GM12875 (cell line): ENCODE measurements around the gene FYN.

Source experiments
- H3K4me3 ChIP-seq: one replicate; pipeline ENCODE4 v1.5.1; 2011; ENCODE audit warnings: low read depth, low read length, control low read depth
- TF ChIP-seq, protein P1 (sequence below): IDR thresholded peaks from 2 replicates; pipeline ENCODE4 v1.5.1; 2011; ENCODE audit warnings: low read depth, mild to moderate bottlenecking, control low read depth, inconsistent platforms, low read length, moderate library complexity, borderline replicate concordance; ENCODE audit not compliant: insufficient read depth

FYN gene

DNA sequence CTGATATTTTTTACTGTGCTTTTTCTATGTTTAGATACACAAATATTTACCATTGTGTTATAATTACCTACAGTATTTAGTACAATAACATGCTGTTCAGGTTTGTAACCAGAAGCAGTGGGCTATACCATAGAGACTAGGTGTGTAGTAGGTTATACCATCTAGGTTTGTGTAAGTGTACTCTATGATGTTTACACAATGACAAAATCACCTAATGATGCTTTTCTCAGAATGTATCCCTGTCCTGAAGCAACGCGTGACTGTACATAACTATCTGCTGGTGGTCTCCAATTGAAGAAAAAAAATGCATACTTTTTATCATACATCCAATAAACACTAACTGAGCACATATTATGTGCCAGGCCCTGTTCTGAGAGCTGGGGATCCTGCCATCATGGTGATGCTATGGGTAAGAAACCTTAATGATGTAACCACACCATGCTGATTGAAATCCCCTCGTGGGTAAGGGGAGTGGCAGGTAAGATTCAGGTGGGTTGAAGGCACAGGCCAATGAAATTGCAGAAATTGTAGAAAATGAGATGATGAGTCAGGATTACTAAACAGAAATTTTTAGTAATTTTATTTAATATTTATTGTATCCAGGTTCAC lies 76.8 kb downstream of the FYN start:
- TF ChIP-seq, protein P1, sequence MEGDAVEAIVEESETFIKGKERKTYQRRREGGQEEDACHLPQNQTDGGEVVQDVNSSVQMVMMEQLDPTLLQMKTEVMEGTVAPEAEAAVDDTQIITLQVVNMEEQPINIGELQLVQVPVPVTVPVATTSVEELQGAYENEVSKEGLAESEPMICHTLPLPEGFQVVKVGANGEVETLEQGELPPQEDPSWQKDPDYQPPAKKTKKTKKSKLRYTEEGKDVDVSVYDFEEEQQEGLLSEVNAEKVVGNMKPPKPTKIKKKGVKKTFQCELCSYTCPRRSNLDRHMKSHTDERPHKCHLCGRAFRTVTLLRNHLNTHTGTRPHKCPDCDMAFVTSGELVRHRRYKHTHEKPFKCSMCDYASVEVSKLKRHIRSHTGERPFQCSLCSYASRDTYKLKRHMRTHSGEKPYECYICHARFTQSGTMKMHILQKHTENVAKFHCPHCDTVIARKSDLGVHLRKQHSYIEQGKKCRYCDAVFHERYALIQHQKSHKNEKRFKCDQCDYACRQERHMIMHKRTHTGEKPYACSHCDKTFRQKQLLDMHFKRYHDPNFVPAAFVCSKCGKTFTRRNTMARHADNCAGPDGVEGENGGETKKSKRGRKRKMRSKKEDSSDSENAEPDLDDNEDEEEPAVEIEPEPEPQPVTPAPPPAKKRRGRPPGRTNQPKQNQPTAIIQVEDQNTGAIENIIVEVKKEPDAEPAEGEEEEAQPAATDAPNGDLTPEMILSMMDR, result no peak
- H3K4me3 ChIP-seq, result no peak overlapping the region

DNA sequence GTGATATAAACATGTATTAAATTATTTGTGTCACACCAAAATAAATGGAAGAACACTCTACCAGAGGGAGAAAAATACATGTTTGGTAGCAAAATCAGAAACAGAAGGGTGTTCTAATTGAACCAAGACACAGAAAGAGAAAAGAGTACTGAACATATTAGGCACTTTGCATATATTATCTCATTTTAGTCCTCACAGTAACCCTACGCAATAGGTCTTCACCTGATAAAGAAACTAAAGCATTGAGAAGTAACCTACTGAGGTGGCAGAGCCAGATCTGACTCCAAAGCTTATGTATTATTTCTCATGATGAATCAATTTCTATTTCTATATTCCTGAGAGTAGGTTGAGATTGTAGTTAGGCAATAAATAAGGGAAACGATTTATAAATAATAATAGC lies 77.7 kb downstream of the FYN start:
- H3K4me3 ChIP-seq, result no peak overlapping the region
- TF ChIP-seq, protein P1, result no peak

DNA sequence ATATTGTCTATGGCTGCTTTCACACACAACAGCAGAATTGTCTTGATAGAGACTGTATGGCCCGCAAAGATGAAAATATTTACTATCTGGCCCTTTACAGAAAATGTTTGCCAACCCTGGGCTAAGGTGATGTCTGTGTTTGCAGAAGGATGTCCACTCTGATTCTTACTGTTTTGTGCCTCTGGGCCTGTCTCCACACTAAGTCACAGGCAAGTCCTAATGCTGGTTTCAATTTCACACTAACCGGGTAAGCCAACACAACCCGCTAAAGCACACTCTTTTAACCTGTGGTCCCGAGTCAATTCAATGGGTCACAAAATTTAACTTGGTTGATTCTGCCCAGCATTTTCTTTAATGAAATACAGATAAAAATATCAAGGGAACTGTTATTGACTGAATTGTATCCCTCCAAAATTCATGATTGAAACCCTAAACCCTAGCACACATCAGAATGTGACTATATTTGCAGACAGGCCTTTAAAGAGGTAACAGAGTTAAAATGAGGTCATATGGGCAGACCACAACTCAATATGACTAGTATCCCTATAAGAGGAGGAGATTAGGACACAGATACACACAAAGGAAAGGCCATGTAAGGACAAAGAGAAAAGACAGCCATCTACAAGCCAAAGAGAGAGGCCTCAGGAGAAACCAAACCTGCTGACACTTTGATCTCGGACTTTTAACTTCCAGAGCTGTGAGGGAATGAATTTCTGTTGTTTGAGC lies 78.4 kb downstream of the FYN start:
- TF ChIP-seq, protein P1, result no peak
- no peak overlapping the region for H3K4me3 ChIP-seq

DNA sequence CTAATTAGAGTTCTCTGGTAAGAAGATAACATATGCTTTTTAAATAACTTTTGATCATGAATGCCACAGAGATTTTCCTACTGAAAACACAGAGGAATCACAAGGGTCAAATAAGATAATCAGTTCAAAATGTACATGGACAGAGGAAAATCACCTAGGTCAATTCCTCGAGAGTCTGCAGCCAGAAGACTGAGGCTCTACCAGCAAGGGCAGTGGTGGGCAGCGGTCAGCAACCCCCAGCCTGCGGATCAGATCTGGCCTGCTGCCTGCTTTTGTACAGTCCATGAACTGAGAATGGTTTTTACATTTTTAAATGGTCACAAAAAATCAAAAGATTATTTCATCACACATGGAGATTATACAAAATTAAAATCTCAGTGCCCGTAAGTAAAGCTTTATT lies 79.0 kb downstream of the FYN start:
- TF ChIP-seq, protein P1, result no peak
- no peak overlapping the region for H3K4me3 ChIP-seq

DNA sequence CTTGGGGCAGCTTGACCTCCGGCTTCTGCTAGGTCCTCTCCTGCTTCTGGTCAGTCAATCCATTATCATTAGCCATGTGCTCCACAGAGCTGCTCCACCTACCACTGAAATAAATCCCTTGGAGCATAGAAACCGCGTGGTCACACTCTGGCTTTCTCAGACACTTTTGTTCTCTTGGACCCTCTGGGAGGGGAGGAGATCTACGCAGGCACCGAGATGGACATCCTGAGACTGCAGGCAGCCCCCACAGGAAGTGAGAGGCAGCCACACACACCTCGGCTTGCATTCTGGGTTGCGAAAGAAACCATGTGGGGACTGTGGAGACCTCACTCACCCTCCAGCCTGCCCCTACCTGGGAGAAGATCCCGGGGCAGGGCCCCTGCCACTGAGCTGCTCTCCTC lies 79.5 kb downstream of the FYN start:
- TF ChIP-seq, protein P1, result no peak

DNA sequence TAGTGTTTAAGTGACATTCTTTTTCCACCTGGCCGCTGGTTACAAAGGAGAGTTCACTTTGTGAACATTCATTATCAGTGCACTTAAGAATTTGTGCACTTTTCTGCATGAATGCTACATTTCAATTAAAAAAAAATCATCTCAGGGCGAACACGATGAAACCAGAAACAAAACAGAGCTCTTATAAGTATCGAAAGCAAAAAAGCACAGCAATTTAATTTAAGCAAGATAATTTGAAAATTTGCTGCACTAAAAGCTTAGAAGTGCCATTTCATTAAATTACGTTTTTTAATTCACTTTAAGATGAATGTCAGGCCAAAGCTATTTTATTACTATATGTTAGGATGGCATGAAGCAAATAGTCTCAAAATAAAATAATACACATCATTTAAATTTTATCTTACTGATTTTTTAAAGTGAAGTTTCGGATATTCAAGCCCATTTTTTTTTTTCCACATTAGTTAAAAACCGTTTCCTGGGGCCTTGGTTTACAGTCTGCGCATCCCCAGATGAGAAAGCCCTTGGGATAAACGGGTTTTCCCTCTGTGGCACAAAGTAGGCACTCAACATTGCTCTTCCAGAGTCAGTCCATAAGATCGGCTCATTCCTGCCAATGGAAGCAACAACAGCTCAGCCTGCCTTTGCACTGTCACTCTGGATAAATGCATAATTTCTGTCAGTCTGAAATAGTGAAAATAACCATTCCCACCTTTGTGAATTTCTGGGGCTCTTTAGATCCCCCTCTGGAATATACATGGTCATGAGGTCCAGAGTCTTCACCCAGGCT lies 80.1 kb downstream of the FYN start:
- no peak overlapping the region for H3K4me3 ChIP-seq
- TF ChIP-seq, protein P1, result no peak

More for the DNA sequence above, 79.5 kb downstream of the FYN start:
- no peak overlapping the region for H3K4me3 ChIP-seq

DNA sequence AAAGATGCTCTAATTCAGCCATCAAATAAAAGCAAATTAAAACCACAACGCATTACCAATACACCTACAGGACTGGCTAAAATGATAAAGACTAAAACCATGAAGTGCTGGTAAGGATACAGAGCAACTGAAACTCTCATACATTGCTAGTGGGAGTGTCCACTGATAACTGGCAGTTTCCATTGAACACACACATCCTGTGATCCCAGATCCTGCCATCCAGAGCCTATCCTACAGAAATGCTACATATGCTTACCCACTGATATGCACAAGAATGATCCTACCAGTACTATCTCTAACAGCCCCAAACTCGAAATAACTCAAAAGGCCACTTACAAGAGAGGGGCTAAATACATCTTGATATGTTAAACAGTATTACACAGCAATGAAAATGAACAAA lies 81.0 kb downstream of the FYN start:
- H3K4me3 ChIP-seq, result no peak overlapping the region
- TF ChIP-seq, protein P1, result no peak
